Upper lobe of left lung (tissue), 4 donors: ENCODE data around the gene ADRA2C.

ENCODE experiments used
- EP300 ChIP-seq, 4 donors: sonication (generic); formaldehyde crosslinking; IDR thresholded peaks; one replicate each; pipeline ENCODE4 v1.5.1; 2017; ENCODE audit warnings: antibody characterized with exemption in 4 of 4, control low read depth in 2 of 4
- POLR2A ChIP-seq, 4 donors: fragments of 450-650 bp; IDR thresholded peaks; one replicate each; pipeline ENCODE4 v1.5.1; 2016 to 2017; ENCODE audit warnings: antibody characterized with exemption in 4 of 4, mild to moderate bottlenecking in 2 of 4
- TF ChIP-seq, protein P1 (sequence below), 6 experiments: fragments of 450-650 bp in 4 of 6; fragments of 200-600 bp in 2 of 6; sonication (generic) in 2 of 6; IDR thresholded peaks; one replicate each; pipeline ENCODE4 v1.5.1; 2016 to 2019; ENCODE audit warnings: antibody characterized with exemption in 6 of 6

DNA sequence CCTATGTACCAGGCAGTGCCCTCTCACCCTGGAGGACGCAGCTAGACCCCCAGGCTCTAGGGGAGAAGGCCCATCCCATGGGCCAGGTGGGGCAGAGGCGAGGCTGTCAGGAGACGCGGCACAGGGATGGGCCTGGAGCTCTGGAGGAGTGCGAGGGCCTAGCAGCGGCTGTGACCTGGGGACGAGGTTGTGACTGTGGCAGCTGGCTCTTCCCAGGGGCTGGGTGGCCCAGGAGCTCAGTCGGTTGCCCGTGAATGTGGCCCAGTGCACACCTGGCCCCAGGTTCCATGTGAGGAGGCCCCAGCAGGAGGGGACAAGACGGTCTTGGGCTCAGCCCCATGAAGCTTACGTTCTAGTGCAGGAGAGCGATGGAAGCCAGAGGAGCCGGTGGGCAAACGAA is 31.0 kb upstream of the ADRA2C start:
- TF ChIP-seq, protein P1, sequence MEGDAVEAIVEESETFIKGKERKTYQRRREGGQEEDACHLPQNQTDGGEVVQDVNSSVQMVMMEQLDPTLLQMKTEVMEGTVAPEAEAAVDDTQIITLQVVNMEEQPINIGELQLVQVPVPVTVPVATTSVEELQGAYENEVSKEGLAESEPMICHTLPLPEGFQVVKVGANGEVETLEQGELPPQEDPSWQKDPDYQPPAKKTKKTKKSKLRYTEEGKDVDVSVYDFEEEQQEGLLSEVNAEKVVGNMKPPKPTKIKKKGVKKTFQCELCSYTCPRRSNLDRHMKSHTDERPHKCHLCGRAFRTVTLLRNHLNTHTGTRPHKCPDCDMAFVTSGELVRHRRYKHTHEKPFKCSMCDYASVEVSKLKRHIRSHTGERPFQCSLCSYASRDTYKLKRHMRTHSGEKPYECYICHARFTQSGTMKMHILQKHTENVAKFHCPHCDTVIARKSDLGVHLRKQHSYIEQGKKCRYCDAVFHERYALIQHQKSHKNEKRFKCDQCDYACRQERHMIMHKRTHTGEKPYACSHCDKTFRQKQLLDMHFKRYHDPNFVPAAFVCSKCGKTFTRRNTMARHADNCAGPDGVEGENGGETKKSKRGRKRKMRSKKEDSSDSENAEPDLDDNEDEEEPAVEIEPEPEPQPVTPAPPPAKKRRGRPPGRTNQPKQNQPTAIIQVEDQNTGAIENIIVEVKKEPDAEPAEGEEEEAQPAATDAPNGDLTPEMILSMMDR (IDR thresholded peaks at IDR 0.05): no peak
- TF ChIP-seq POLR2A (IDR thresholded peaks at IDR 0.05) (no peak), EP300 (IDR thresholded peaks at IDR 0.05) (no peak)
